ENCODE data around the gene LRRC30. TPM values are rescaled to one million over a fixed set of nuclear protein-coding genes. Genes with fewer than 3 reads are reported as not detected.

The LRRC30 gene
- total and polyA plus RNA-seq, 2 of the 13 experiments (the other 11 are each of a cell fraction or from before 2014, with no cell fraction given), result not detected

- no peak for TF ChIP-seq E2F2 (CRISPR knock-in tag; IDR thresholded peaks at IDR 0.05; ENCODE audit: borderline replicate concordance)
- no peak for TF ChIP-seq GMEB1 (CRISPR knock-in tag; IDR thresholded peaks at IDR 0.05; ENCODE audit: borderline replicate concordance)
- no peak for TF ChIP-seq SAFB2 (CRISPR knock-in tag; IDR thresholded peaks at IDR 0.05; ENCODE audit: borderline replicate concordance, low read depth)
- TF ChIP-seq ZNF407 (CRISPR knock-in tag; IDR thresholded peaks at IDR 0.05; ENCODE audit: not compliant biosample characterization), result no peak
- no peak for TF ChIP-seq CCDC6 (CRISPR knock-in tag; IDR thresholded peaks at IDR 0.05)
- no peak for TF ChIP-seq ZBTB4 (CRISPR knock-in tag; IDR thresholded peaks at IDR 0.05; ENCODE audit: borderline replicate concordance)
- TF ChIP-seq ZNF746 (CRISPR knock-in tag; IDR thresholded peaks at IDR 0.05), result no peak
- TF ChIP-seq ZNF574 (CRISPR knock-in tag; IDR thresholded peaks at IDR 0.05), result no peak
- no peak for TF ChIP-seq ZMAT3 (CRISPR knock-in tag; conservative IDR thresholded peaks at IDR 0.05)
- no peak for TF ChIP-seq MZF1 (CRISPR knock-in tag; IDR thresholded peaks at IDR 0.05; ENCODE audit: borderline replicate concordance)
- no peak for TF ChIP-seq PAWR (CRISPR knock-in tag; IDR thresholded peaks at IDR 0.05; ENCODE audit: borderline replicate concordance)
Measured at GRCh38 chr18:7236933-7237332, 6.0 kb downstream of the LRRC30 start (continued).
